ENCODE measurements around the gene MAPK8IP2.

Gene MAPK8IP2

DNA sequence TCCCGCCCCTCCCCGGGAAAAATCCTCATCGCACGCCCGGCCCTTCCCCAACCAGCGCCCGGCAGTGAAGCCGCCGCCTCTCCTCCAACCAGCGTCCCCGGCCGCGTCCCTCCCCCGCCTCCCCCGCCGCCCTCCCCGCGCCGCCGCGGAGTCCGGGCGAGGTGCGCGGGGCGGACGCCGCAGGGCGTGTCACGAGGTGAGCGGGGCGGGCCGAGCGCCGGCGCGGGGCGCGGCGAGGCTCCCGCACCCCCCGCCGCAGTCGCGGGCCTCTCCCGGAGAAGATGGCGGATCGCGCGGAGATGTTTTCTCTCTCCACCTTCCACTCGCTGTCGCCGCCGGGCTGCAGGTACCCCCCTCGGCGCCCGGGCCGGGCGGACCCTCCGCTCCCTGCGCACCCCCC, at the start of gene MAPK8IP2:
Gene MAPK8IP2, plus strand, starts transcription at position 256 of the 400 bp plus-strand sequence. Its CDS starts 26 bp downstream, at position 282.
- peak; percentile 13; the same call in 2 of the 3 replicates for ATAC-seq
- TF ChIP-seq, protein P1, sequence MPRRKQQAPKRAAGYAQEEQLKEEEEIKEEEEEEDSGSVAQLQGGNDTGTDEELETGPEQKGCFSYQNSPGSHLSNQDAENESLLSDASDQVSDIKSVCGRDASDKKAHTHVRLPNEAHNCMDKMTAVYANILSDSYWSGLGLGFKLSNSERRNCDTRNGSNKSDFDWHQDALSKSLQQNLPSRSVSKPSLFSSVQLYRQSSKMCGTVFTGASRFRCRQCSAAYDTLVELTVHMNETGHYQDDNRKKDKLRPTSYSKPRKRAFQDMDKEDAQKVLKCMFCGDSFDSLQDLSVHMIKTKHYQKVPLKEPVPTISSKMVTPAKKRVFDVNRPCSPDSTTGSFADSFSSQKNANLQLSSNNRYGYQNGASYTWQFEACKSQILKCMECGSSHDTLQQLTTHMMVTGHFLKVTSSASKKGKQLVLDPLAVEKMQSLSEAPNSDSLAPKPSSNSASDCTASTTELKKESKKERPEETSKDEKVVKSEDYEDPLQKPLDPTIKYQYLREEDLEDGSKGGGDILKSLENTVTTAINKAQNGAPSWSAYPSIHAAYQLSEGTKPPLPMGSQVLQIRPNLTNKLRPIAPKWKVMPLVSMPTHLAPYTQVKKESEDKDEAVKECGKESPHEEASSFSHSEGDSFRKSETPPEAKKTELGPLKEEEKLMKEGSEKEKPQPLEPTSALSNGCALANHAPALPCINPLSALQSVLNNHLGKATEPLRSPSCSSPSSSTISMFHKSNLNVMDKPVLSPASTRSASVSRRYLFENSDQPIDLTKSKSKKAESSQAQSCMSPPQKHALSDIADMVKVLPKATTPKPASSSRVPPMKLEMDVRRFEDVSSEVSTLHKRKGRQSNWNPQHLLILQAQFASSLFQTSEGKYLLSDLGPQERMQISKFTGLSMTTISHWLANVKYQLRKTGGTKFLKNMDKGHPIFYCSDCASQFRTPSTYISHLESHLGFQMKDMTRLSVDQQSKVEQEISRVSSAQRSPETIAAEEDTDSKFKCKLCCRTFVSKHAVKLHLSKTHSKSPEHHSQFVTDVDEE (CRISPR knock-in tag; IDR thresholded peaks at IDR 0.05): no peak
- no peak for TF ChIP-seq ZNF565 (CRISPR knock-in tag; conservative IDR thresholded peaks at IDR 0.05; ENCODE audit: low read depth)
- TF ChIP-seq BACH2 (CRISPR knock-in tag; IDR thresholded peaks at IDR 0.05; ENCODE audit: borderline replicate concordance): no peak
- TF ChIP-seq ESRRG (CRISPR knock-in tag; IDR thresholded peaks at IDR 0.05): no peak
- TF ChIP-seq CSDC2 (CRISPR knock-in tag; IDR thresholded peaks at IDR 0.05): no peak
- no peak for TF ChIP-seq PPARA (CRISPR knock-in tag; IDR thresholded peaks at IDR 0.05; ENCODE audit: borderline replicate concordance)
- no peak for TF ChIP-seq ISL1 (CRISPR knock-in tag; IDR thresholded peaks at IDR 0.05)
- no peak for TF ChIP-seq ZNF8 (CRISPR knock-in tag; IDR thresholded peaks at IDR 0.05)
- TF ChIP-seq RARB (CRISPR knock-in tag; IDR thresholded peaks at IDR 0.05): no peak
- no peak for TF ChIP-seq SNAI2 (CRISPR knock-in tag; IDR thresholded peaks at IDR 0.05)
- TF ChIP-seq, protein P2, sequence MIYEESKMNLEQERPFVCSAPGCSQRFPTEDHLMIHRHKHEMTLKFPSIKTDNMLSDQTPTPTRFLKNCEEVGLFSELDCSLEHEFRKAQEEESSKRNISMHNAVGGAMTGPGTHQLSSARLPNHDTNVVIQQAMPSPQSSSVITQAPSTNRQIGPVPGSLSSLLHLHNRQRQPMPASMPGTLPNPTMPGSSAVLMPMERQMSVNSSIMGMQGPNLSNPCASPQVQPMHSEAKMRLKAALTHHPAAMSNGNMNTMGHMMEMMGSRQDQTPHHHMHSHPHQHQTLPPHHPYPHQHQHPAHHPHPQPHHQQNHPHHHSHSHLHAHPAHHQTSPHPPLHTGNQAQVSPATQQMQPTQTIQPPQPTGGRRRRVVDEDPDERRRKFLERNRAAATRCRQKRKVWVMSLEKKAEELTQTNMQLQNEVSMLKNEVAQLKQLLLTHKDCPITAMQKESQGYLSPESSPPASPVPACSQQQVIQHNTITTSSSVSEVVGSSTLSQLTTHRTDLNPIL (CRISPR knock-in tag; IDR thresholded peaks at IDR 0.05; ENCODE audit: low read depth): no peak
- no peak for TF ChIP-seq ZNF70 (CRISPR knock-in tag; IDR thresholded peaks at IDR 0.05)
- TF ChIP-seq TCF4 (CRISPR knock-in tag; IDR thresholded peaks at IDR 0.05; ENCODE audit: borderline replicate concordance): no peak
- TF ChIP-seq TOX (CRISPR knock-in tag; IDR thresholded peaks at IDR 0.05; ENCODE audit: borderline replicate concordance): no peak
- TF ChIP-seq, protein P3, sequence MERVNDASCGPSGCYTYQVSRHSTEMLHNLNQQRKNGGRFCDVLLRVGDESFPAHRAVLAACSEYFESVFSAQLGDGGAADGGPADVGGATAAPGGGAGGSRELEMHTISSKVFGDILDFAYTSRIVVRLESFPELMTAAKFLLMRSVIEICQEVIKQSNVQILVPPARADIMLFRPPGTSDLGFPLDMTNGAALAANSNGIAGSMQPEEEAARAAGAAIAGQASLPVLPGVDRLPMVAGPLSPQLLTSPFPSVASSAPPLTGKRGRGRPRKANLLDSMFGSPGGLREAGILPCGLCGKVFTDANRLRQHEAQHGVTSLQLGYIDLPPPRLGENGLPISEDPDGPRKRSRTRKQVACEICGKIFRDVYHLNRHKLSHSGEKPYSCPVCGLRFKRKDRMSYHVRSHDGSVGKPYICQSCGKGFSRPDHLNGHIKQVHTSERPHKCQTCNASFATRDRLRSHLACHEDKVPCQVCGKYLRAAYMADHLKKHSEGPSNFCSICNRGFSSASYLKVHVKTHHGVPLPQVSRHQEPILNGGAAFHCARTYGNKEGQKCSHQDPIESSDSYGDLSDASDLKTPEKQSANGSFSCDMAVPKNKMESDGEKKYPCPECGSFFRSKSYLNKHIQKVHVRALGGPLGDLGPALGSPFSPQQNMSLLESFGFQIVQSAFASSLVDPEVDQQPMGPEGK (CRISPR knock-in tag; IDR thresholded peaks at IDR 0.05; ENCODE audit: borderline replicate concordance): no peak
- TF ChIP-seq, protein P4, sequence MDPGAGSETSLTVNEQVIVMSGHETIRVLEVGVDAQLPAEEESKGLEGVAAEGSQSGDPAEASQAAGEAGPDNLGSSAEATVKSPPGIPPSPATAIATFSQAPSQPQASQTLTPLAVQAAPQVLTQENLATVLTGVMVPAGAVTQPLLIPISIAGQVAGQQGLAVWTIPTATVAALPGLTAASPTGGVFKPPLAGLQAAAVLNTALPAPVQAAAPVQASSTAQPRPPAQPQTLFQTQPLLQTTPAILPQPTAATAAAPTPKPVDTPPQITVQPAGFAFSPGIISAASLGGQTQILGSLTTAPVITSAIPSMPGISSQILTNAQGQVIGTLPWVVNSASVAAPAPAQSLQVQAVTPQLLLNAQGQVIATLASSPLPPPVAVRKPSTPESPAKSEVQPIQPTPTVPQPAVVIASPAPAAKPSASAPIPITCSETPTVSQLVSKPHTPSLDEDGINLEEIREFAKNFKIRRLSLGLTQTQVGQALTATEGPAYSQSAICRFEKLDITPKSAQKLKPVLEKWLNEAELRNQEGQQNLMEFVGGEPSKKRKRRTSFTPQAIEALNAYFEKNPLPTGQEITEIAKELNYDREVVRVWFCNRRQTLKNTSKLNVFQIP (CRISPR knock-in tag; IDR thresholded peaks at IDR 0.05; ENCODE audit: borderline replicate concordance, low read depth): no peak
- no peak for TF ChIP-seq ZFP30 (CRISPR knock-in tag; IDR thresholded peaks at IDR 0.05)
- no peak for TF ChIP-seq OSR1 (CRISPR knock-in tag; IDR thresholded peaks at IDR 0.05)
- no peak for TF ChIP-seq ZC3H10 (CRISPR knock-in tag; IDR thresholded peaks at IDR 0.05)
- TF ChIP-seq ZFP3 (CRISPR knock-in tag; IDR thresholded peaks at IDR 0.05): no peak

DNA sequence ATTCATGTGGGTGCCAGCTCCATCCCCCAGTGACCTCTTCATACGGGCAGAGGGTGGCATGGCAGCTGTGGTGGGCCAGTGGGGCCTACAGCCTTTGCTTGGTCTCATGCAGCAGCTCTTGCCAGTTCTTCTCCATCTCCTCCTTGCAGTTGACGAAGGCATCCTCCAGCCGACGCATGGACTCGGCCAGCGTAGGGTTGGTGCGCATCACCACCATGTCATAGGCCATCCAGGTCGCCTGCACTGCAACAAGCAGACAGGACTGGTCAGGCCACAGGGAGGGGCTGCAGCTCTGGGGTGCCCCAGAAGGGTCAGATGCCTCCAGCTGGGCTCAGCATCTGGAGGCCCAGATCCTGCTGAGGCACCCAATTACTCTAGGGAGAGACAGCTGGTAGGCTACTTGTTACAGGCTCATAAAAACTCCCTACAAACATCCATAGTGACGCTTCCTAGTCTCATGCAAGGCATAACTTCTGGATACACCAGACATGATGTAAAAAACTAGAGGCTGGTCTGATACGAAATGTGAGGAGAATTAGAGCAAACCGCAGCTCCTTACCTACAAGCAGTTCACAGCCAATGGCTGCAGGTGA, 49.3 kb upstream of the MAPK8IP2 start:
- TF ChIP-seq CSDC2 (CRISPR knock-in tag; IDR thresholded peaks at IDR 0.05) (no peak), TCF4 (CRISPR knock-in tag; IDR thresholded peaks at IDR 0.05; ENCODE audit: borderline replicate concordance) (no peak), ZNF565 (CRISPR knock-in tag; conservative IDR thresholded peaks at IDR 0.05; ENCODE audit: low read depth) (no peak), BACH2 (CRISPR knock-in tag; IDR thresholded peaks at IDR 0.05; ENCODE audit: borderline replicate concordance) (no peak), RARB (CRISPR knock-in tag; IDR thresholded peaks at IDR 0.05) (no peak), OSR1 (CRISPR knock-in tag; IDR thresholded peaks at IDR 0.05) (no peak), ARNTL (CRISPR knock-in tag; IDR thresholded peaks at IDR 0.05; ENCODE audit: borderline replicate concordance, low read depth) (no peak)
- TF ChIP-seq, protein P3 (CRISPR knock-in tag; IDR thresholded peaks at IDR 0.05; ENCODE audit: borderline replicate concordance): no peak
- TF ChIP-seq, protein P2 (CRISPR knock-in tag; IDR thresholded peaks at IDR 0.05; ENCODE audit: low read depth): no peak
- TF ChIP-seq, protein P4 (CRISPR knock-in tag; IDR thresholded peaks at IDR 0.05; ENCODE audit: borderline replicate concordance, low read depth): no peak
- no peak for ATAC-seq

Measured in SK-N-SH treated with all-trans-retinoic acid at 6 μM for 48 hours (cell line).